Fibroblast of mammary gland (primary cell): ENCODE data around the gene PAQR3.

Experiments
- DNase-seq: peaks from one replicate; pipeline ENCODE4 v3.0.0-alpha.2; 2010; ENCODE audit warnings: low read depth
- H3K4me3 ChIP-seq: 2 replicates; pipeline ENCODE4 v1.5.1; 2011; ENCODE audit warnings: low read depth, mild to moderate bottlenecking, low read length, moderate library complexity; ENCODE audit not compliant: control insufficient read depth
- CTCF ChIP-seq: conservative IDR thresholded peaks from 2 replicates; pipeline ENCODE4 v1.5.1; 2011; ENCODE audit warnings: low read depth, low read length, inconsistent platforms; ENCODE audit not compliant: control insufficient read depth, insufficient read depth

Gene PAQR3

GRCh38 chr4:78949735-78950134 is 10.5 kb upstream of the PAQR3 start:
- no peak for DNase-seq
- no peak for TF ChIP-seq CTCF
- H3K4me3 ChIP-seq: no peak overlapping the region

- DNase-seq: no peak
- H3K4me3 ChIP-seq: no peak overlapping the region
- no peak for TF ChIP-seq CTCF
Observed at GRCh38 chr4:78945651-78946179, 6.5 kb upstream of the PAQR3 start.

- H3K4me3 ChIP-seq: no peak overlapping the region
- no peak for DNase-seq
- TF ChIP-seq CTCF: no peak
Observed at GRCh38 chr4:78944381-78944780, 5.1 kb upstream of the PAQR3 start.

- H3K4me3 ChIP-seq: no peak overlapping the region
- no peak for TF ChIP-seq CTCF
- DNase-seq: no peak
Observed at GRCh38 chr4:78940752-78941151, 1.5 kb upstream of the PAQR3 start.

GRCh38 chr4:78939667-78940008 is 400 bp upstream of the PAQR3 start:
- no peak for DNase-seq
- H3K4me3 ChIP-seq: peak overlapping the region; percentile 66
- no peak for TF ChIP-seq CTCF

- H3K4me3 ChIP-seq: peak overlapping the region; percentile 93
- TF ChIP-seq CTCF: no peak
- no peak for DNase-seq
Observed at GRCh38 chr4:78938474-78938867, 767 bp downstream of the PAQR3 start.

- H3K4me3 ChIP-seq: peak overlapping the region; percentile 93
- DNase-seq: peak; percentile 69
Observed at GRCh38 chr4:78937837-78938236, 1.4 kb downstream of the PAQR3 start.

More at GRCh38 chr4:78937837-78938236, 1.4 kb downstream of the PAQR3 start:
- TF ChIP-seq CTCF: no peak
